Activated naive CD4-positive, alpha-beta T cell treated with anti-CD3 and anti-CD28 coated beads, Interleukin-2, amount 10 ng/mL, durations not matched to agents 7 days and 5 days (primary cell): ENCODE results near the gene DNAJA3.

ENCODE experiments used
- CTCF ChIA-PET: fragments of 350-600 bp; sonication (Branson Sonifier 250); formaldehyde crosslinking; loops from one replicate; lab custom pipeline; 2021; ENCODE audit warnings: antibody characterized with exemption; lab: Charles Lee
- DNase-seq: peaks from one replicate; pipeline ENCODE4 v3.0.0-alpha.2; 2020
- H3K27ac Mint-ChIP-seq: one replicate; pipeline ENCODE4 v1.8.0; 2021; ENCODE audit warnings: mild to moderate bottlenecking, moderate library complexity, mixed read lengths
- H3K27me3 Mint-ChIP-seq: one replicate; pipeline ENCODE4 v1.8.0; 2021; ENCODE audit warnings: mild to moderate bottlenecking, mixed read lengths
- H3K36me3 Mint-ChIP-seq: one replicate; pipeline ENCODE4 v1.8.0; 2021; ENCODE audit warnings: mixed read lengths
- H3K4me1 Mint-ChIP-seq: one replicate; pipeline ENCODE4 v1.8.0; 2021; ENCODE audit warnings: mixed read lengths
- H3K4me3 Mint-ChIP-seq: one replicate; pipeline ENCODE4 v1.8.0; 2021; ENCODE audit warnings: mild to moderate bottlenecking, moderate library complexity, mixed read lengths
- H3K9me3 Mint-ChIP-seq: one replicate; pipeline ENCODE4 v1.8.0; 2021; ENCODE audit warnings: mixed read lengths

DNAJA3 gene

GRCh38 chr16:4477966-4478365, 52.3 kb downstream of the DNAJA3 start:
- no peaks in the 10 kb centered on the region for H3K9me3 Mint-ChIP-seq
- H3K36me3 Mint-ChIP-seq = peaks cover 25% of the 10 kb centered on the region
- H3K27me3 Mint-ChIP-seq = no peaks in the 10 kb centered on the region
- DNase-seq = peak; percentile 26
- peaks cover 58% of the 10 kb centered on the region for H3K4me1 Mint-ChIP-seq
- CTCF ChIA-PET = interaction anchor here (1.2 to 4.7 kb wide), 8 partner anchors 9 to 108 kb away, joined by 3 to 67 read pairs (median 5); no protein-coding TSS in a partner anchor
- peak overlapping the region; percentile 90 for H3K27ac Mint-ChIP-seq
- peak overlapping the region; percentile 92 for H3K4me3 Mint-ChIP-seq

GRCh38 chr16:4481526-4481925, 55.9 kb downstream of the DNAJA3 start:
- peak overlapping the region; percentile 77 for H3K27ac Mint-ChIP-seq
- no peak for DNase-seq
- H3K4me3 Mint-ChIP-seq = no peak overlapping the region
- CTCF ChIA-PET = interaction anchor here (0.8 kb wide), 1 partner anchor 104 kb away, joined by 3 read pairs; no protein-coding TSS in a partner anchor
- H3K27me3 Mint-ChIP-seq = no peaks in the 10 kb centered on the region
- peaks cover 38% of the 10 kb centered on the region for H3K36me3 Mint-ChIP-seq
- H3K4me1 Mint-ChIP-seq = peaks cover 55% of the 10 kb centered on the region
- no peaks in the 10 kb centered on the region for H3K9me3 Mint-ChIP-seq

- Mint-ChIP-seq H3K27ac (peak overlapping the region; percentile 77), H3K4me1 (peaks cover 59% of the 10 kb centered on the region), H3K36me3 (peaks cover 38% of the 10 kb centered on the region), H3K9me3 (no peaks in the 10 kb centered on the region), H3K4me3 (no peak overlapping the region), H3K27me3 (no peaks in the 10 kb centered on the region)
- DNase-seq = no peak
- CTCF ChIA-PET = interaction anchor here (0.8 kb wide), 1 partner anchor 104 kb away, joined by 3 read pairs; no protein-coding TSS in a partner anchor
Measured at GRCh38 chr16:4481963-4482362, 56.3 kb downstream of the DNAJA3 start.

GRCh38 chr16:4486126-4486893, 60.6 kb downstream of the DNAJA3 start:
- Mint-ChIP-seq H3K4me1 (peaks cover 81% of the 10 kb centered on the region), H3K4me3 (no peak overlapping the region)

GRCh38 chr16:4487955-4488498, 62.4 kb downstream of the DNAJA3 start:
- CTCF ChIA-PET = interaction anchor here (0.7 to 2.0 kb wide), 4 partner anchors 10 to 129 kb away, joined by 3 to 10 read pairs (median 6); partner anchors contain the start of gene HMOX2
- Mint-ChIP-seq H3K4me1 (peaks cover 69% of the 10 kb centered on the region), H3K4me3 (peak overlapping the region; percentile 64), H3K27me3 (no peaks in the 10 kb centered on the region), H3K27ac (peak overlapping the region; percentile 96), H3K36me3 (peaks cover 50% of the 10 kb centered on the region), H3K9me3 (no peaks in the 10 kb centered on the region)
- peak; percentile 31 for DNase-seq

More at GRCh38 chr16:4486126-4486893, 60.6 kb downstream of the DNAJA3 start:
- DNase-seq = no peak
- H3K27ac Mint-ChIP-seq = peak overlapping the region; percentile 96
- peaks cover 56% of the 10 kb centered on the region for H3K36me3 Mint-ChIP-seq
- CTCF ChIA-PET = interaction anchor here (1.3 to 2.0 kb wide), 3 partner anchors 8 to 13 kb away, joined by 3 to 10 read pairs (median 5); partner anchors contain the start of gene HMOX2
- no peaks in the 10 kb centered on the region for H3K9me3 Mint-ChIP-seq
- H3K27me3 Mint-ChIP-seq = no peaks in the 10 kb centered on the region

GRCh38 chr16:4488499-4488967, 62.9 kb downstream of the DNAJA3 start:
- Mint-ChIP-seq H3K27me3 (no peaks in the 10 kb centered on the region), H3K27ac (peak overlapping the region; percentile 96), H3K36me3 (peaks cover 52% of the 10 kb centered on the region), H3K4me3 (peak overlapping the region; percentile 64), H3K4me1 (peaks cover 70% of the 10 kb centered on the region), H3K9me3 (no peaks in the 10 kb centered on the region)
- CTCF ChIA-PET = interaction anchor here (1.1 to 5.3 kb wide), 2 partner anchors 17 to 18 kb away, joined by 7 to 27 read pairs; no protein-coding TSS in a partner anchor
- peak; percentile 50 for DNase-seq

GRCh38 chr16:4489030-4489429, 63.4 kb downstream of the DNAJA3 start:
- peaks cover 53% of the 10 kb centered on the region for H3K36me3 Mint-ChIP-seq
- H3K27ac Mint-ChIP-seq = peak overlapping the region; percentile 96
- DNase-seq = no peak
- CTCF ChIA-PET = interaction anchor here (5.3 kb wide), 1 partner anchor 17 kb away, joined by 27 read pairs; no protein-coding TSS in a partner anchor
- H3K27me3 Mint-ChIP-seq = no peaks in the 10 kb centered on the region
- peak overlapping the region; percentile 64 for H3K4me3 Mint-ChIP-seq
- H3K4me1 Mint-ChIP-seq = peaks cover 73% of the 10 kb centered on the region
- H3K9me3 Mint-ChIP-seq = no peaks in the 10 kb centered on the region

GRCh38 chr16:4491898-4492297, 66.2 kb downstream of the DNAJA3 start:
- CTCF ChIA-PET = interaction anchor here (5.3 kb wide), 1 partner anchor 14 kb away, joined by 27 read pairs; no protein-coding TSS in a partner anchor
- Mint-ChIP-seq H3K27ac (no peak overlapping the region), H3K4me3 (no peak overlapping the region), H3K9me3 (no peaks in the 10 kb centered on the region), H3K36me3 (peaks cover 48% of the 10 kb centered on the region), H3K4me1 (peaks cover 60% of the 10 kb centered on the region), H3K27me3 (no peaks in the 10 kb centered on the region)
- no peak for DNase-seq

GRCh38 chr16:4494746-4495490, 69.2 kb downstream of the DNAJA3 start:
- CTCF ChIA-PET = no interaction called here
- Mint-ChIP-seq H3K4me1 (peaks cover 50% of the 10 kb centered on the region), H3K36me3 (peaks cover 55% of the 10 kb centered on the region), H3K4me3 (no peak overlapping the region), H3K27me3 (no peaks in the 10 kb centered on the region), H3K27ac (no peak overlapping the region), H3K9me3 (no peaks in the 10 kb centered on the region)
- no peak for DNase-seq

GRCh38 chr16:4495766-4496165, 70.1 kb downstream of the DNAJA3 start:
- CTCF ChIA-PET = no interaction called here
- DNase-seq = no peak
- H3K9me3 Mint-ChIP-seq = no peaks in the 10 kb centered on the region
- H3K36me3 Mint-ChIP-seq = peaks cover 51% of the 10 kb centered on the region
- no peaks in the 10 kb centered on the region for H3K27me3 Mint-ChIP-seq
- H3K4me3 Mint-ChIP-seq = no peak overlapping the region
- H3K27ac Mint-ChIP-seq = no peak overlapping the region
- H3K4me1 Mint-ChIP-seq = peaks cover 50% of the 10 kb centered on the region

GRCh38 chr16:4496305-4496704, 70.6 kb downstream of the DNAJA3 start:
- CTCF ChIA-PET = no interaction called here
- H3K27ac Mint-ChIP-seq = no peak overlapping the region
- no peaks in the 10 kb centered on the region for H3K27me3 Mint-ChIP-seq
- DNase-seq = no peak
- peaks cover 46% of the 10 kb centered on the region for H3K36me3 Mint-ChIP-seq
- no peaks in the 10 kb centered on the region for H3K9me3 Mint-ChIP-seq
- no peak overlapping the region for H3K4me3 Mint-ChIP-seq
- H3K4me1 Mint-ChIP-seq = peaks cover 49% of the 10 kb centered on the region

GRCh38 chr16:4498546-4499195, 73.0 kb downstream of the DNAJA3 start:
- H3K27ac Mint-ChIP-seq = no peak overlapping the region
- no peak for DNase-seq
- peaks cover 59% of the 10 kb centered on the region for H3K4me1 Mint-ChIP-seq
- no peak overlapping the region for H3K4me3 Mint-ChIP-seq
- peaks cover 41% of the 10 kb centered on the region for H3K36me3 Mint-ChIP-seq
- CTCF ChIA-PET = interaction anchor here (0.8 to 1.0 kb wide), 3 partner anchors 9 to 12 kb away, joined by 3 to 5 read pairs (median 3); no protein-coding TSS in a partner anchor
- H3K27me3 Mint-ChIP-seq = no peaks in the 10 kb centered on the region
- H3K9me3 Mint-ChIP-seq = no peaks in the 10 kb centered on the region

GRCh38 chr16:4499196-4499555, 73.5 kb downstream of the DNAJA3 start:
- Mint-ChIP-seq H3K27me3 (no peaks in the 10 kb centered on the region), H3K4me3 (no peak overlapping the region), H3K4me1 (peaks cover 60% of the 10 kb centered on the region), H3K27ac (no peak overlapping the region), H3K9me3 (no peaks in the 10 kb centered on the region), H3K36me3 (peaks cover 45% of the 10 kb centered on the region)
- CTCF ChIA-PET = interaction anchor here (0.5 to 2.9 kb wide), 4 partner anchors 10 to 28 kb away, joined by 3 to 11 read pairs (median 3); no protein-coding TSS in a partner anchor
- DNase-seq = no peak
